Mammary epithelial cell (primary cell): ENCODE measurements around the gene HSD17B12.

Experiments
- EZH2 ChIP-seq: IDR thresholded peaks from 2 replicates; pipeline ENCODE4 v1.6.1; 2012; ENCODE audit warnings: low read length, inconsistent platforms, borderline replicate concordance
- TF ChIP-seq, protein P1 (sequence below), 2 donors: IDR thresholded peaks in 1 of 2; conservative IDR thresholded peaks in 1 of 2; 2 replicates each; pipeline ENCODE4 v1.5.1; 2011 to 2012; ENCODE audit warnings: inconsistent platforms in 2 of 2, low read length in 2 of 2, mild to moderate bottlenecking in 2 of 2, control low read depth in 1 of 2, low read depth in 1 of 2; ENCODE audit not compliant: insufficient read depth in 1 of 2; ENCODE audit errors: extremely low read depth in 1 of 2

DNA sequence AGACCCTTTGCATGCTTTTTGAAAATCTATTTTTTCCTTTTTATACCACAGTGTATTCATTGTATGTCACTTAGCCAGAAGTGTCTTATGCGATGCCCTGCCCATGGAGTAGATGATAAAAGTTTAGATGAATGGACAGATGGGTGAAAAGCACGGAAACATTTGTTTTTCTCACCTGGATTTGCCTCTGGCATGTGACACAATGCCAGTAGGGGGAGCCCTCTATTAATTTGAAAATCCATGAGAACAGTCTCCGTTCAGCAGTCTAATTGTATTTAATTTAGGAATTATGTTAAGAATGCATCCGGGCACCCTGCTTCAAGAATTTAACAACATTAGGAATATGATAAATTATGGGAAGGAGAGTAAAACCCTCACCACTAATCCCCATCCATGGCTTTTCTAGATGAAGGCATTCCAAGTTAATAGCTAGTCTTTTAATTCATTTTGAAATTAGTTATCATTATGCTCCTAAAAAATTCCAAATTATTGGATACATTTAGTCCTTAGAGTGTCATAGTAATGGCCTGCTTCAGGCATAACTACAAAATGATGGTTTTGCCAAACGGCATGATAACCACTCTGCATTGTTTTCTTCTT is 144.8 kb downstream of the HSD17B12 start:
- TF ChIP-seq, protein P1, sequence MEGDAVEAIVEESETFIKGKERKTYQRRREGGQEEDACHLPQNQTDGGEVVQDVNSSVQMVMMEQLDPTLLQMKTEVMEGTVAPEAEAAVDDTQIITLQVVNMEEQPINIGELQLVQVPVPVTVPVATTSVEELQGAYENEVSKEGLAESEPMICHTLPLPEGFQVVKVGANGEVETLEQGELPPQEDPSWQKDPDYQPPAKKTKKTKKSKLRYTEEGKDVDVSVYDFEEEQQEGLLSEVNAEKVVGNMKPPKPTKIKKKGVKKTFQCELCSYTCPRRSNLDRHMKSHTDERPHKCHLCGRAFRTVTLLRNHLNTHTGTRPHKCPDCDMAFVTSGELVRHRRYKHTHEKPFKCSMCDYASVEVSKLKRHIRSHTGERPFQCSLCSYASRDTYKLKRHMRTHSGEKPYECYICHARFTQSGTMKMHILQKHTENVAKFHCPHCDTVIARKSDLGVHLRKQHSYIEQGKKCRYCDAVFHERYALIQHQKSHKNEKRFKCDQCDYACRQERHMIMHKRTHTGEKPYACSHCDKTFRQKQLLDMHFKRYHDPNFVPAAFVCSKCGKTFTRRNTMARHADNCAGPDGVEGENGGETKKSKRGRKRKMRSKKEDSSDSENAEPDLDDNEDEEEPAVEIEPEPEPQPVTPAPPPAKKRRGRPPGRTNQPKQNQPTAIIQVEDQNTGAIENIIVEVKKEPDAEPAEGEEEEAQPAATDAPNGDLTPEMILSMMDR (conservative IDR thresholded peaks at IDR 0.05 in 1 of 2, IDR thresholded peaks at IDR 0.05 in 1 of 2; ENCODE audit: extremely low read depth in 1 of 2, insufficient read depth in 1 of 2, low read depth in 1 of 2, low read length in 2 of 2) = peak; percentile 70 to 74
- TF ChIP-seq EZH2 = no peak
